Brain pericyte (primary cell): ENCODE measurements around the gene MICAL3.

ENCODE experiments used
- DNase-seq: peaks from one replicate; pipeline ENCODE4 v3.0.0-alpha.2; 2012; ENCODE audit warnings: low read depth, low spot score

MICAL3 gene

DNA sequence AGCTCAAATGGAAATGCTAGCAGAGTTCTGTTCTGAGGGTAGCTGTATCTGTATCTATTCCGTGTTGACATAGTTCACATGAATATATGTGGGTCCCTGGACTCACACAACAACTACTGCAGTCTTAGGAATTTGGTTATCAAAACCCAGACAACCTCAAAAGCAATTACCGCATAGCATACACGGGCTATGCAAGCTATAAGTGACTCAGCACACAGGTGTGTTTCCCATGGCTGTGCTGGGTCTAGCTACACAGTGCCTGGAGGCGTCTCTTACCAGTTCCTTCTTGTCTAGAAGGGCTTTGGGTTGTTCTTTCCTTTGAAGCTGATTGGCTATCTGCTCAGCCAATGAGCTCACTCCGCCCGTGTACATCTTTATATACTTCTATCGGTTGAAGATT is 151.9 kb downstream of the MICAL3 start:
- no peak for DNase-seq

DNA sequence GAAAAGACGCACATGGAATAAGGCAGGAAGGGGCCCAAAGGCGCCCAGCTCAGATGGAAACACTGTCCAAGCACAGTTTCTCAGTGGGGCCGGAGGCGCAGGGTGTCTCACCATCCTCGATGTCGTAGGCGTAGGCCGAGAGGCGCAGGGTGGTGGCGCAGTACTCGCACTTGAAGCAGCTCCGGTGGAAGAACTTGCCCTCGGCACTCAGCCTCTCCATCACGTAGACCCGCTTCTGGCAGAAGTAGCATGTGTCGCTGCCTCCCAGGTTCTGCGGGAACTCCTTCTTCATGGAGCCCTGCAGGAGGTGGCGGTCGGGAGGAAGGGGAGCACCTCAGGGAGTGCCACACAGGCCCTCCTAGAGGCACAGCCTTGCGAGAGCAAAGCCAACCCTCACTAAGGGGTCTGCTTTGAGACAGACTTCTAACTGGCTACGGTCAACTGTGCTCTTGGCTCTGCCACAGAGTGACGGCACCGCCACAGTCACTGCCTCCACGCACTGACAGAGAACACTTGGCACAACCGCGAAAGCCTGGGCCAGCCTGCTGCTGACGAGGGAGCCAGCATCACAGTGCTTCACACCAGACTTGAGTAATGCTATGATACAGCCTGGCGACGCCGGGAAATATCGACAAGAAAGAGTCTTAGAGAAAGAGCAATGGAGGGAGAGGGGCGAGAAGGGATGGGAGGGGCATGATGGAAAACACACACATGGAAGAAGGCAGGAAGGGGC is 152.5 kb downstream of the MICAL3 start:
- no peak for DNase-seq

DNA sequence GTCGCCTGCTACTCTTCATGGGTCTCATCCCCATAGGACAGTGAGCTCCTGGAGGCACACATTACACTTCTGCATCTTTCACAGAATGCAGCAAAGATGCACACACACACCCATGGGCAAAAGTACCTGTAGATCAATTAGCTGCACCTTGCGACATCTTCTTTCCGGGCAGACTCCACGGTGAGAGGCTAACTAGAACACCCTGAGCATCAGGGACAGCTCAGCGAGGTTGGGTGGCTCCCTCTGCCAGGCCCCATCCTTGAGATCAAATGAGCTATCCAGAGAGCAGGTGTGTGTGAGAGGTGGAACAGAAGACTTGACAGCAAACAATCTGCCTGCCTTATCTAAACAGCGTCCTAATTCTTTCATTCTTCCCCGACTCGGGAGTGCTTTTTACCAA is 154.0 kb downstream of the MICAL3 start:
- DNase-seq, result no peak

DNA sequence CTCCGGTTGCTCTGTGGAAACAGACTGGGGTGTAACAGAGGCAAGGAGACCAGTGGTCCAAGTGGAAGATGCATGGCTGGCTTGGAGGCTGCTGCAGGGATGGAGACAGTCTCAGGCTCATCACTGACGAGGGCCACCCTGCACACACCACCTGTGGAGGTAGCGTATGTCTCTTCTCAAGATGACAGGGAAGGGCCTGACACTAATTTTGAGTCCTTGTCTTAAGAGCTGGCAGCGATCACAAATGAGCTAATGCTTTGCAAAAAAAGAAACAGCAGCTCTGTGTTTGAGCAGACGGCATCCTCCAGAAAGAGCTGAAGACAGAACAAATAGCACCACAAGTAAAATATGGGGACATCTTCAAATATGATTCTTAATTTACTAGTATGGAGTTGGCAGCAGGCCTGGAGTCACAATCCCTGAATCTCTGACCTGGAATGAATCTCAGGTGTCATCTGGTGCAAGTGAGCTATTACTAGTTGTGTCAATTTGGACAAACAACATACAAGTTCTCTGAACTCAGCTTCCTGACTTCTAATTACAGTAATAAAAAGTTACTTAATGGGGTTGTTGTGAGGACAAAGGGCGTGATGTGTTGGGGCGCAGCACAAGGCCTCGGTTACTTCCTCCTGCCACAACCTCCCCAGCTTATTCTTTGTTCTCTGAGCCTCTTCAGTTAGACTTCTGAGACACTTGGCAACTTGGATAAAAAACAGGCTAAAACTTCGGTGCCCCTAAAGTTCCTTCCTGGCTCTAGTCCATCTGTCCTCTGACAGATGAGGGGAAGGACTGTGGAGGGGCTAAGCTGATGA is 154.9 kb downstream of the MICAL3 start:
- no peak for DNase-seq

DNA sequence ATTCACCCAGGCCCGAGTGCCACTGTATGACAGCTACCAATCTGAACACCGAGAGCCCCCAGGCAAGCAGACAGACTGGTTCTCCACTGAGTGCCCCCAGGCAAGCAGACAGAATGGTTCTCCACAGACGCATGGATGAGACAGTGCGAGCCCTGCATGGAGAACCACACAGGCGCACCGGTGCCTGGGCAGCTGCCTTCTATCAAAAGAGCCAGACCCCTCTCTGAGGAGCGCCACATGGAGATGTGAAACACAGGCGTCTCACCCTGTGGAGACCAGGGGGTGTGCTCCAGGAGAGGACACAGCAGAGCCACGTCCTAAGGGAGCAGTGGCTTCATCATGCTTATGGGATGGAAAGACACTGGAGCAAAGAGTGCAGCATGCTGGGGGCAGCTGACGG is 155.6 kb downstream of the MICAL3 start:
- DNase-seq, result no peak

DNA sequence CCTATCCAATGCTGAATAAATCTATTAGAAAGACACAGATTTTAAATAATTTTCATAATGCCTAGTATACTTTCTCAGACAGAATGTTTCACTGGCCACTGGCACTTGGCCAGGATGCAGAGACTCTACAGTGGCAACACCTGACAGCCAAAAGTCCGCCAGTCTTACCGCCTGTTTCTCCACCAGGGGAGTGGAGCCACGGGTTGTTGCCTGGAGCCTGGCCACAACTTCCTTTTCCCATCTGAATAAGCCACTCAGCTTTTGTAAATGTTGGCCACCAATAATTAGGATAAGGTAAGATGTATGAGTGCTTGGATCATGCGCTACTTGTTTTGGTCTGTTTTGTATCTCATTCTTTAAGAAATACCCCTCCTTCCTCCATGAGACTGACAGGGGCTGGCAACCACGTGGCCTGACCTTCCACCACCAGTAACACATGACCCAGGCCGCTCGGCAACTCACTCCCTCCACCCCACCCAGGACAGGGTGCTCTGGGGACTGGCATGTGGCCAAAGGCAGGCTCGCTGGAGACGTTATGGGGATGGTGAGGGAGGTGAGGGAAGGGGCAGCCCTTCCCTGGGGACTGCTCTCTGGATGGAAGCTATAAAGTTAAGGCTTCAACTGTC is 157.1 kb downstream of the MICAL3 start:
- DNase-seq, result no peak

DNA sequence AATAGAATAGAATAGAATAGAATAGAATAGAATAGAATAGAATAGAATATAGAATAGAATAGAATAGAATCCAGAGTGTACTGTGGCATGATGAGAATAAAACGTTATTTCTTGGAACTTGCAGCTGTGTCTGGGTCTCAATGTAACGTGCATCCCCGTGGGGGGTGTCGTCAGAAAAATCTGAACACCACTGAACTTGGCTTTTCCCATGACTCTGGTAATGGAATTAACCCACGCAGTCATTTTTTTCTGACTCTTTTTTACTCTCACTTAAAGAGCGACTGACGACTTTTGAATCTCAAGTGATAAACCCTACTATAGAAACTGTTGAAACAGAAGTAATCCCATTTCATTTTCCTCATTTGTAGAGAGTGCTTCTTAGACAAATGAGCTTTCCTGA is 157.7 kb downstream of the MICAL3 start:
- DNase-seq, result no peak

DNA sequence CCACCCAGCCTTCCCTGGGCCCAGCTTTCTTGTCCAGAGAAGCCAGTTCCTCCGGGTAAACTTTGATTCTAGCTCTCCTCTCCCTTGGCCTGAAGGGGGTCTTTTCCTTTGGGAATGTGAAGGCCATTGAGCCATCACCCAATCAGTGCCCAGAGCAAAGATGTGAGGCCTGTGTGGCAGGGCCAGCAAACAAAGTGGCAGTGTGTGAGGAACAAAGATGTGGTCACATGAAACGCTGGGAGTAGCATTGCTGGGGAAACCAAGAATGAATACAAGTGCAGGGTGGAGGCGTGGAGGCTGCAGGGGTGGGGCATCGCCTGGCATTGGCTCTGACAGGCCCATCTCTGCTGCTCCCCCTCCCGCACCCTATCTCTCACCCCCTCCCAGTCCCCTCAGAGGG is 158.2 kb downstream of the MICAL3 start:
- DNase-seq, result no peak

DNA sequence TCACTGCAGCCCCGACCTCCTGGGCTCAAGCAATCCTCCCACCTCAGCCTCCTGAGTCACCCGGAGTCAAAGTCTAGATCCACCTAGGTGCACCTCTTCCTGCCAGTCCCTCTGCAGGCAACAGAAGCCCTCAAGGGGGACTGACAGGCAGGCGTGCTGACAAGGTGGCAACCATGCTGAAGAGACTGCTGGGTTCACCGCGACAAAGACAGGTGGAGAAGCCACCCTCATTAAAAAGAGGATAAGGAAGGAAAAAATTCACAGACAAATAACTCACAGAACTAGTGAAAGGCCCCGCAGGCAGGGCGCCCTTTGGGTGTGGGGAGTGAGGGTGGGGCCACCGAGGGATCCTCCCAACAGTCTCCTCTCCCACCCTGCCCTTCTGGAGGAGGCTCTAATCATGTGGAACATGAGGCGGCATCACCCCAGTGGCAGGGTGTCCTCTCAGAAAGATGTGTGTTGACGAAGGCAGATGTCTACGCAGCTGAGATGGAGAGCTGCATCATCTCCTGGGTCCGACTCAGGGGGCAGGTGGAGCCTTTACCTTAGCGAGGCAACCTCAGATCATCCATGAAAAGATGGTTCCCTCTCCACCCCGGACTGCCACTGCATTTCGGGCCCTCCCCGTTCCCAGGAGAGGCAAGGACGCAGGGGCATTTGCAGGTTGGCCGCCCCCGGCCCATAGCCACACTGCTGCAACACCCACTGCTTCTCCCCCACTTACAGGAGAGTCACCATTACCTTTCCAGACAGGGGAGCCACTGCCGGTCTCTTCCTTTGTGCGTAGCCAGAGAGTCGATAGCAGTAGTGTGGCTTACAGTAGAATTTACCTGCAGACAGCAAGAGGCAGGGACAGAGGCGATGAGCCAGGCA is 158.9 kb downstream of the MICAL3 start:
- DNase-seq, result no peak

DNA sequence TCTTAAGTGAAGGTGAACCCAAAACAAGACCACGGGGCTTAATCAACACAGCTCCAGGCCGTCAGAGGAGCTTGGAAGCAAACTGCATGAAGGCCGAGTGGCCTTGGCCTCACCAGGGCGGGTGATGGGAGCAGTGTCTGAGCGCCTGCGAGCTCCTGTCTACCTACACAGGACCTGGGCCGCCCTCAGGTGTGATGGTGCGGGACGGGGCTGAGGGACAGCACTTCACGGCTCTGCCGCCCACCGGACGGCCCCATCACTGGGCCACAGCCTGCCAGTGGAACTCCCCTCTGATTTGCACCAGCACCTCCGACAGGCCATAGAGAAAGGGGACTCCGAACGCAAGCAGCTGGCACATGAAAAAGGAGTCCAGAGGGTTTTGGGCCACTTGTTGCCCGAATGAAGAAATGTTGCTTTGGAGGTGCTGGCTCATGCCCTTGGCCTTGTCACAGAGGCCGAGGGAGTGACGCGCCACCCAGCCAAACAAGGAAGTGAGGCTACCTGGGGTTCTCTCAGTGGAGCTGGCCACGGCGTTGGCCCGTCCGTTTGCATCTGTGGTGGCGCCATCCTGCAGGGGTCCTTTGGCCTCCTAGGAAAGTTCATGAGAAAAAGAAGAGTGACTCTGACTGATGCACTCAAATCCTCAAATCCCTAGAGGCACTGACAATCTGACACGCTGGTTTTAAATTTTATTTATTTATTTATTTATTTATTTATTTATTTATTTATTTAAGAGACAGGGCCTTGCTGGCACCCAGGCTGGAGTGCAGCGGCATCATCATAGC is 159.8 kb downstream of the MICAL3 start:
- no peak for DNase-seq

DNA sequence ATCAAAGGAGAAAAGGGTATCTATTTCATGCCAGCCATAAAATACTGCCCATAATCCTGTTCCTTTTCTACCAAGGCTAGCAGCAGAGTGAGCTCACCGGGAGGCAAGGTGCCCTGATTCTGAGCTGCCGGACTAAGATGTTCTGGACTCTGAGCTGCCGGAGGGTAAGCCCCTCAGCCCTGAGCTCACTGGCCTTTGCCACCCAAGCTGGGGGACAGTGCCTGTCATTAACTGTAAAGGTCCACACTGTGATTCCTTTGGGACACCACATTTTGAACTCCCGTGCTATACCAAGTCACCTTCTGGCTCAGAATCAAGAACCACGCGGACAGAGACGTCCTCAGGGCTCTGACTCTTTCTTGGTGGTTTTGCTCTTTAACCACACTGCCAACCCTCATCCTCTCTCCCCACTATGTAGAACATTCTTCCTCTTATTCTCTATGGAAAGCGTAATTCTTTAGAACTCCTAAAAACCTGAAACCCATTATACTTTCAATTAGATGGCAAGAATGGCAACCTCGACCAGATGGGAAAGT is 161.6 kb downstream of the MICAL3 start:
- no peak for DNase-seq

DNA sequence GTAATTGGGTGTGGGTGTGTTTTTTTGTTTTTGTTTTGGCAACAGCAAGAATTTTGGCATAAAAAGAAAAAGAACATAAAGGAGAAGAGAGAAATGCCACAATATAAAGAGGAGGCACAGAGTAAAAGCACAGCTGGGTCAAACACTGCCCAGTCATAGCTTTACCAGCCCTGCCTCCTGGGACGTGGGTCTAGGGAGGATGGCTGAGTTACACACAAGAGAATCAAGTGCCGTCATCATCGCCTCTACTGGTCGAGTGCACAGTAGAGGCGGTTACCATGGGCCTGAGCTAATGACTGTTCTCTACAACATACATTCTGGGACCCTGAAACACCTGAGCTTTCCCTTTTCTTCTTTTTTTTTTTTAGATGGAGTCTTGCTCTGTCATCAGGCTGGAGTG is 162.5 kb downstream of the MICAL3 start:
- no peak for DNase-seq

DNA sequence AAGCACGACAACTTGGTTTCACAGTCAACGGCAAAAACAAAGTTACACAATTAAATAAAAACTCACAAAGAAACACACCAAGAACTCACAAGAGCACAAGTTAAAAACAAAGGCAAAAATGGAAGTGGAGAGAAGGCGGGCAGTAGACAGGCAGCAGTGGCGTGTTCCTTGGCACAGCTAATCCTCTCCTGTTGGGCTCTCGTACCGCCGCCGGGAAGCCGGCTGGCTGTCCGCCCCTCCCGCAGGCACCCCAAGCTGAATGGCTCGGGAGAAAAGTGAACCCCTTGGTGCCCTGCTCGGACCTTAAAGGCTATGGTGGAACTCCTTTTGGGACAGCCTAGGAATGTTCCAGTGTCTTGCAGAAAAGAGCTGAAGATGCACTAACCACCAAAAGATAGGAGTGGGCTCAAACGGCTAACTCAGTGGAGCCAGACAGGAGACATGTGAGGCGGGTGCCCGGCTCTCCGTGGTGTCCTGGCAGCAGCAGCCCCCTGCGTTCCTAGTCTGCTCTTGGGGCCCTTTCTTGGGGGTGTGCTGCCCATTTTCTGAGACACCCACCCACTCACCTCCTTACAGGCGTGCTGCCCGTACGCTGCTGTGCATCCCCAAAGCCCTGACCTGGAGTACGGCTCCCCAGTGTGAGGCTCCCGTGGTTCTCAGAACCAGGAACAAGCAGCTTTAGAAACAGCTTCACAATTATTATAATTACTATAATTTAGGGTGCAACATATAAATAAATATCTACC is 164.0 kb downstream of the MICAL3 start:
- DNase-seq, result no peak

DNA sequence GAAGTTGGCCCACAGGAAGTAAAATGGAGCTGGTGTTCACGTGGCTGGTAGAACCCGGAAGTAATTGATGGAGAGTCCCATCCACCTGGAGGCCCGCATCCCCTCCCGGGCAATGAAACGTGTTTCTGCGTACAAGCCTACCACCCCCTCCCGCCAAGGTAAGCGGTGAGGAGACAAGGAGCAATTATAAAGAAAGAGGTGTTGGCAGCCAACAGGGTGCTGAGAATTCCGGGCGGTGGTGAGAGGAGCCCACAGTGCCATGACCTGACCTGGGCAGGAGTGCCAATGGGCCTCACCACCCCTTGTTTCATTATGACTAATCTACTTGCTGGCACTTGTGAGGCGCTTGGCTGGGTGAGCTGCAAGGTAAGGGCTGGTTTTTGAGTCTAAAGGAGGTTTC is 166.3 kb downstream of the MICAL3 start:
- DNase-seq, result no peak

DNA sequence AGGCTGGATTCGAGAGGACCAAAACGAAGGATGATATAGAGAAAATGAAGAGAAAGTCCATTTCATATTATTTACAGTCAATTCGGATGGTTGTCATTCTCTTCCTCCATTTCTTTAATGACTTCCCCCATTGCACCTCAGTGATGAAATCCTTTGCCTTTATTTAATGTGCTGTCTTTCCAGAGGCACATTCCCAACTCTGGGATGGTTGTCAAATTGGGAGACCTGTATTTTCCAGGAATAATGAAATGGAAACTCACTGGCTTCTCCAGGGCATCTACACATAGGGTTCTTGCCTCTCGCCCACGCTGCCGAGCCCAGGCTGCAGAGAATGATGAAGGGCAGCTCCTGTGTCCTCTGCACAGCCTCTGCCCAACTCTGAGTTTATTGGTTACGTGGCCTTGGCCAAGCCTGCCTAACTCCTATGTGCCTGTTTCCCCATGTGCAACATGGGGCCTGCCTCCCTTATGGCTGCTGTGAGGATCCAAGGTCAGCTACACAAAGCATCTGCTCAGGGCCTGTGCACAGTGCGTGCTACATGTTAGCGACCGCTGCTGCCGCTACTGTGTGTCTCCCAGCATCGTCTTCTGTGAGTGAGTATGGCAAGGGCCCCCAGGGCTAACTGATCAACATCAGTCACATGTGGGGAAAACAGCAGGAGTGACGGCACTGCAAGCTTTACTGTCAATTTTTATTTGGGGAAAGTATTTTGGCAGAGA is 168.6 kb downstream of the MICAL3 start:
- no peak for DNase-seq

DNA sequence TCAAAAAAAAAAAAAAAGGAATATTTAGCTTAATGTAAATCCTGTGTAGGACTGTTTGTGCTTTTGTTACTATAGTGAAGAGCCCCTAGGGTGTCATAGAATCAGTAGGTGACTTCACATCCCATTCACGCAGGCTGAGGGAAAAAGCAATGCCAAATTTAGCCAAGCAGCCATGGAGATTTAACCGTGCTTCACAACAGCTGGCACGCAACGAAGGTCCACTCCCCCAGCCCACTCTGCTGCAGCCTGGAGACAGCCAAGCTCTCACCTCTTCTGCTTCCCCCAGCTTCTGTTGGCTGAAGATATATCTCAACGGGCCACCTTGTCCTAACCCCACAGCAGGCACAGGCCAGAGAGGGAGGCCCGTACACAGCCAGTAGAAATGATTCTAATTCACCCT is 171.3 kb downstream of the MICAL3 start:
- no peak for DNase-seq

DNA sequence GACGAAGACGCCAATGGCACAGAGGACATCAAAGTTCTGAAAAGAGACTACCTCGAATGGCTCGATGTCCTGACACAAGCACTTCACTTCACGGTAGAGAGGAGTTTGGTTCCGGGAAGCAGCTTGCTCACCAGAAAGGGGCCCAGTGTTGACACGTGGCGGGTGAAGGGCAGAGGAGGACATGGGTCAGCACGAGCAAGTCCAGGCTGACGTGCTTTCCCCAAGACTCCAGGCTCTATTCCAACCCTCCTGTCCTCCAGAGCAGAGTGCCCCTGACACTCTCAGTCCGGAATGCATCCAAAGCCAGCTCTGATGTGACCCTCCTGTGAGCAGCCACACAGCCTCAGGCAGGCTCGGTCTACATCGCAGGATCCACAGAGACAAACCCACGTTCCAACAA is 172.6 kb downstream of the MICAL3 start:
- DNase-seq, result no peak

DNA sequence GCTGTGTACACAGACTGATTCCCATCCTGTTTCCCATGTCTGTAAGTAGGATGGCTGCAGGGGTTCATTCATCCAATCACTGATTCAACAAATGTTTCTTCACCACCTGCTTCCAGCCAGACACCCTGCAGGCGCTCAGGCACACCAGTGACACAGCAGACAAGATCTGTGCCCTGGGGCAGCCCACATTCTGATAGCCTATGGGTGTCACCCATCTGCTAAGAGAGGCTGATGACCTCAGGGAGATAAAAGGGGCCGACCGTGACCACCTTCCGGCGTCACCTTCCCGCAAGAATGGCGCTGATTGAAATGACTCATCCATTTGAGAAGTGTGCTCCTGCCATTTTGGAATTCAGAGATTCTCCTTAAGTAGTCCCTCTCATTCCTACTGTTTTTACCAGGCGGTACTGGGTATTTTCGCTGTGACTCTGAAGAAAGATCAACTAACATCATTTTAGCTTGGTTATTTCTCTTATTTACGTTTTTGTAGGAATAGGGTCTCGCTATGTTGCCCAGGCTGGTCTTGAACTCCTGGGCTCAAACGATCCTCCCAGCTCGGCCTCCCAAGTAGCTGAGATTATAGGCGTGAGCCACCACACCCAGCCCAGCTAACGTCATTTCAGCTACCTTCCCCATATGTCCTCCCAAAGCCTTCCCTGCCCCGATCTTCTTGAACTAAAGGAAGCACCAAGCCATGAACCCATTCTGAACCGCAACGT is 176.8 kb downstream of the MICAL3 start:
- DNase-seq, result no peak
